SK-N-MC (cell line): ENCODE data around the gene RALGPS1.

Experiments
- EZH2 ChIP-seq: fragments of 200-600 bp; sonication (generic); IDR thresholded peaks from one replicate; pipeline ENCODE4 v1.6.1; 2017; ENCODE audit warnings: antibody characterized with exemption
- FOXP2 ChIP-seq: optimal IDR thresholded peaks from 2 replicates; pipeline ENCODE3; 2011; ENCODE audit warnings: mild to moderate bottlenecking, moderate library complexity; ENCODE audit not compliant: insufficient read depth; ENCODE audit errors: extremely low read length, control extremely low read depth

DNA sequence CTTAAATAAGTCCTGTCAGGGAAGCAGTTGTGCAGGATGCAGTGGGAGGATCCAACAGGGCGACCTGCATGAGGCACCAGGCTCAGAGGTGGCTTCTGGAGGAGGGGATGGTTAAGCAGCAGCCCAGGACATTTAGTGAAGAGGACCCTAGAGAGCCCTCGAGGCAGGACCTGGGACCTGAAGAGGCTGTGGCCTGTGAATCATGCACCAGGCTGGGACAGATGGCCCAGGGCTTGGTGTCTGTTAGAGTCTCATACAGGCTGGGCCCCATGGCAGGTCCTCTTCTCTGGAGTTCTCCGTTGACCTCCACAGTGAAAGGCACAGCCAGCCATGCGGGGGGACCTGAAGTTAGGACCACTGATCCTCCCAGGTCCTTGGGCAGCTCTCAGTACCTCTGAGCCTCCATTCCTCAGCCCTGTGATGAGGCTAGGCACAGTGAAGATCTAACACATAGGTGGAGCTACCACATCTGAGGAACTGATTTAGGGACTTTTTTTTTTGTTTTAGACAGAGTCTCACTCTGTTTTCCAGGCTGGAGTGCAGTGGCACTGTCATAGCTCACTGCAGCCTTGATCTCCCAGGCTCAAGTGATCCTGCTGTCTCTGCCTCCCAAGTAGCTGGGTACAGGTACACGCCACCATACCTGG lies 289.2 kb downstream of the RALGPS1 start:
- no peak for TF ChIP-seq EZH2
- no peak for TF ChIP-seq FOXP2
